ENCODE data around the gene MEF2D.

MEF2D gene

DNA sequence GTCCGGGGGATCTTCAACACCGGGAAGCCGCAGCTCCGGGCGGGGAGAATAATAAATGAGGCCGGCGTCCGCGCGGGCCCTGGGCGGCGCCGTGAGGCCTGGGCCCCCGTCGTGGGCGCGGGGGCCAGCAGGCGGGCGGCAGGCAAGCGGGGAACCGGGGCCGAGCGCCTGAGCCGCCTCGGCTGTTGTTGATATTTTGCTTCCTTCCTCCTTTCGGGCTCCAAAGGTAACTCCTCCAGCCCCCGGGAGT, at the start of gene MEF2D:
Gene MEF2D (minus strand): TSS at position 233 of the 250 bp plus-strand sequence. CDS start 17,483 bp downstream, outside the sequence.
- DNase-seq (ENCODE audit: low spot score), result no peak

DNA sequence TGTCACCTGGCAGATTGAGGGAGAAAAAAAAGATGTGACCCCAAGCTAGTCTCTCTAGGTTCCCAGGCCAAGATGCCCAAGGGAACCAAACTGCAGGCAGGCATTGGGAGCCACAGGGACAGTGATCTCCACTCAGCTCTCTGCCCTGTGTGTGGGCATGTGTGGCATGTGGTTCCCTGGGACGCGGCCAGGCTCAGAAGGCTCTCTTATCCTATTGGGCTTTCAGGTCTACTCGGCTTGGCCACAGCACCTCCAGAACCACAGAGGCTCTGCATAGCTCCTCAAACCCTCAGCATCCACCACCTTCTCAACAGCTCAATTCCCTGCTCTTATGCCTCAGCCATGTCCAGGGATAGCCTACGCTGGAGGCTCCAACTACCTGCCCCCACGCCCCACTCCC, 49.8 kb upstream of the MEF2D start:
- no peak for DNase-seq (ENCODE audit: low spot score)

DNA sequence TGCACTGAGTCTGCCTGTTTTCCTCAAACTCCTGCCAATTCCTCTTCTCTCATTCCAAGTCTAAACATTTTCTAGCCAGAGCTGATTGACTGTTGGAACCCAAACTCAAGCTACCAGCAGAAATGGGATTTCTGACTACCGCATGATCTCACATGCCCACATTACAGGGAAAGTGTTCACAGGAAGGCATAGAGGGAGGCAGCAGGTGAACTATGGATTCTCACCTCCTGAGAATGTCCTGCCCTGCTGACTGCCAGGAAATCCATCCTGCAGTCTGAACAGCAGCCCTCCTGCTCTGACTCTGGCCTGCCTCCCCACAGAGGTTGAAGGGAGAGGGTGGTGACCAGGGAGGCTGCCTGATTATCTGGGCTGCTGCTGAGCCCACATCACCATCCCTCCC, 49.3 kb upstream of the MEF2D start:
- no peak for DNase-seq (ENCODE audit: low spot score)

DNA sequence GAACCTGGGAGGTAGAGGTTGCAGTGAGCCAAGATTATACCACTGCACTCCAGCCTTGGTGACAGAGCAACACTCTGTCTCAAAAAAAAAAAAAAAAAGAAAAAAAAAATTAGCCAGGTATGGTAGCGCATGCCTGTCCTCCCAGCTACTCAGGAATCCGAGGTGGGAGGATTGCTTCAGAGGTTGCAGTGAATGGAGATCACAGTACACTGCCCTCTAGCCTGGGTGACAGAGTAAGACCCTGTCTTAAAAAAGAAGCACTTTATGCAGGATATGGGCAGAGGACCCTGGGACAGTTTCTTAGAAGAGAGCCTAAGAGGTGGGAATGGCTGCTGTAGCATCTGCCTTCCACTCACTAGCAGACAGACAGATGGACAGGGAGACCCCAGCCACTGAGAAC, 48.8 kb upstream of the MEF2D start:
- DNase-seq (ENCODE audit: low spot score), result no peak

DNA sequence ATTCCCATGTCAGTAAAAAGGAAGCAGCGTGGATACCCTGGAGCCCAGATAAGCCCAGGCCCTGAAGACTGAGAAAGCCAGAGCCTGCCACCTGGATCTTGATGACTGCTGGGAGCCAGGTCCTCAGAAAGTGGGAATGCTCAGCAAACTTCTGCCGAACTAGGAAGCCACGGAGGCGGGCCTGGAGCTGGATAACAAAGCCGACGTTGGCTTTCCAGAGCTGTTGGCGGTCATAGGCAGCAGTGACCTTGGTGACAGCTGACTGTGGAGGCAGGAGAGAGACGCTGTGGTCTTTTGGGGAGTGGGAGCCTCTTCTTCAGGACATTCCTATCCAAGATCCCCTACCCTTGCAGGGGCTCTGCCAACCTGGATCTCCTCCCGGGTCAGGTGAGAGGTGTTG, 47.4 kb upstream of the MEF2D start:
- DNase-seq (ENCODE audit: low spot score), result no peak

DNA sequence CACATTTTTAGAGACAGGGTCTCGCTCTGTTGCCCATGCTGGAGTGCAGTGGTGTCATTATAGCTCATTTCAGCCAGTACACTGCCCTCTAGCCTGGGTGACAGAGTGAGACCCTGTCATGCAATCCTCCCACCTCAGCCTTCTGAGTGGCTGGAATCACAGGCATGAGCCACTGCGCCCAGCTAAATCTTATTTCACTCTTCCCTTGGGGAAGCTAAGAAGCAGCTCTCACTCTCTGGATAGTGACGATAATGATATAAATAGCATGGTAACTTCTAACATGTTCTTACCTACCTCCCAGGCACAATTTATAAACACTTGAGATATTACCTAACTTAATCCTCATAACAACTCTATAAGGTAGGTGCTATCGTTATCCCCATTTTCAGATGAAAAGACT, 46.9 kb upstream of the MEF2D start:
- peak; percentile 37 for DNase-seq (ENCODE audit: low spot score)

DNA sequence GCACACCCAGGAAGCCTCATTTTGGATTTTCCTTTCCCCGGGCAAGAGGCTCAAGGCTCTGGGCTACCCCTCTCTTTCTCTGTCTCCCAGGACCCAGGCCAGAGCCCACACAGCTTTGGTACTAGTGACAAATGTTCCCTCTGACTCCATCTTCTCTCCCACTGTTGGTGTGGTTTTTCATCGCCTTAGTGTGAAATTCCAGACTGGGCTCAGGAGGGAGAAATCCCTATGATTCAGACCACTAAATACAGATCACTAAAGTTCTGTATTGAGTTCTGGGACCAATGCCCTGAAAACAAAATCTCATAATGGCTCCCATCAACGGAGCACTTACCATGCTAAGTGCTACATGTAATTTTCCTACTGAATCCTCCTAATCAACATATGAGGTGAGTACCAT, 45.7 kb upstream of the MEF2D start:
- DNase-seq (ENCODE audit: low spot score), result no peak

DNA sequence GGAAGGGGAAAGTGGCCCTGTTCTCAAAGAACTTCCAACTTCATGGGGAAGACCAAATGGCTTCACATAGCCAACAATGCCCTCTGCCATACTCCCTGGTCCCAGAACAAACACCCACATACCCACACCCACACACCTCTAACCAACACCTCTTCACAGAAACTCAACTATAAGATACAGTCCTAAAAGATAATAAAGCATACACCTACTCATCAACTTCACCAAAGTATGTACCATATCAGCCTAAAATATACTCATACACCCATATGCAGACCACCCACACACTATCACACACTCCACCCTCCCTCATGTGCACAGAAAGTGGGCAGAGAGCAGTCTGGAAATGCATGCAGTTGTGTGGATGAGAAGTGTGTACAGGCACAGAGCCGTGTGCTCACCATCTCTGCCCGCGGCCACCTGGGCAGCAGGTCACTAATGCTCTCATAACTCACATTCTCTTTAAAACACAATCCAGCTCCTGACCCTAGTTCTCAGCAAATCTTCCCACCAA, 44.1 kb upstream of the MEF2D start:
- no peak for DNase-seq (ENCODE audit: low spot score)

DNA sequence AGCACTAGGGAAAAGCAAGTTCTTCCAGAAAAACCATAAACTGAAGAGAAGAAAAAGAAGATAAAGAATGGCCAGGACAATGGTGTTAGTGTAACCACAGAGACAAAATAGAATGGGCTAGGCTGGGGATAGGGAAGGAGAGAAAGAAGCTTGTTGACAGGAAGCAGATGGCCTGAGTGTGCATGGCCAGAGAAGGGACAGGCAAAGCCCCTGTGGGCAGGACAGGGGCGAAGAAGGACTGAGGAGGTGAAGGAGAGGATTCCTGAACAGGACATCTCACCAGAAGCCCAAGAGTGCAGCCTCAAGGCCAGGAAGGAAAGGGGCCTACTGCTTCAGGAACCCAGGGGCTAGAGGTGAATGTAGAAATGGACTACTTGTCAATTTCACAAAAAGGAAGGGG, 42.5 kb upstream of the MEF2D start:
- no peak for DNase-seq (ENCODE audit: low spot score)

DNA sequence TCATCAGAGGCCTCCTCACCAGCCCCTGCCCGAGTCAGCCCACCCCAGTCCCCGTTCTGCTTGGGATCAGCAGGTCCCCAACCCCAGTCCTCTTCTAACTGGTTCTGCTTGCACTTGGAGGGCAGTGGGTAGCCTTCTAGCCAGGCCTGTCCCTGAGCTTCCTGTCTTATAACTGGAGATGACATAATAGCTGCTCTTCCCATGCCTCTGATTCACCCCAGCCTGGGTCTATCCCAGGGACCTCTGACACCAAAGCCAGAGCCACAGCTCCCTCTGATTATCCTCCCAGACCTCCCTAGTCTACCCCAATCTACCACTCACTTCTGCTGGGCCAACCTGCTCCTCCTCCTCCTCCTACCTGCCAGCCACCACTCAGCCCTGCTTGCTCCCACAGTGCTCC, 40.4 kb upstream of the MEF2D start:
- no peak for DNase-seq (ENCODE audit: low spot score)

DNA sequence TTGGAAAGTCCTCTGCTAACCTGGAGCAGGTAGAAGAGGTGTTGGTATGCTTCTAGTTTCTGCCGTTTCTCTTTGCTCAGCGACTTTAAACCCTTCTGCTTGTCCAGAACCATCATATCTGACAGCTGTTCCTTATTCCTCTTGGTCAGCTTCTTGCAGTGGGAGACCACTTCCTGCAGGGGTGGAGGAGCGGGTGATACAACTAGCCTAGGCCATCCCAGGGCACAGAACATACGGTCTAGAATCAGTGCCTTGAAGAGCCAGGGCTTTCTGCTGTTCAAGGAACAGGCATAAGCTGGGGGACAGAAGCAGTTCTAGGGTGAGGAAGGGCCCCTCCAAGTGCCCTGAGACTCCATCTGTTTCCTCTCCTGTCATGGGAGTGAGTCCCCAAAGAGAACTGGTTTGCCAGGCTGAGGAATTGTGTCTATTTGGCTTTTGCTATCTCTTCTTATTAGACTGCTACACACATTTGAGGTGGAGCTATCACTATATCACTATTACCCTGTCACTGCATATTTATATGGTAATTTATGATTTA, 39.3 kb upstream of the MEF2D start:
- DNase-seq (ENCODE audit: low spot score), result no peak

DNA sequence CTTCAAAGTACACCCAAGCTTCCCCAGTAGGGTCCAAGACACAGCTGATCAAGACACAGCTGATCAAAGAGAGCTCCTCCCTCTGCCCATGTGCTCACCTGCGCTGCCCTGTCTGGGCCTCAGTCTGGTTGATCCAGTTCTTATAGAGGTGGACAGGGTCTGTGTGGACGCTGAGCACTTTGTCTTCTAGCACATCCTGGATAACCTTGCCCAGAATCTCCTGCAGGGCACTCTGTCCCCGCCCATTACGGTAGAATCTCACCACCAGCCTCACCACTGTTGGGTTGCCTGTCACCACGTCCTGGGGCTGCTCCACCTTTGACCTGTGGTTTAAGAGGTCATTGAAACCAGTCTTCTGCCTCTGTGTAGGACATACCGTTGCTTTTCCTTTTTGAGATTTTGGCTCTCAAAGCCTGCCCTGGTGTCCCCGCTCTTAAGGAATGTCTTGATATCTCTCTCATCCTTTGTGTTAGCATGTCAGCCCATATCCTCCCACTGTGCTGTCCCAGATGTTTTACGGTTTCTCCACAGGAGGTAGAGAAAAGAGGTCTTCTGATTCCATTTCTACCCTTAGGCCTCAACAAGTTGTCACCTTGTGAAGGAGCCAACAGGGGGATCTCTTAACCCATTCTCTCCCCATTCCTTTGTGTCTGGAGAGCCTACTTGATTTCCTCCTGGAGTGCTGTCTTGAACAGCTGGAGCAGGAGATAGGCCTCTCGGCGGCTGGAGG, 38.3 kb upstream of the MEF2D start:
- no peak for DNase-seq (ENCODE audit: low spot score)

DNA sequence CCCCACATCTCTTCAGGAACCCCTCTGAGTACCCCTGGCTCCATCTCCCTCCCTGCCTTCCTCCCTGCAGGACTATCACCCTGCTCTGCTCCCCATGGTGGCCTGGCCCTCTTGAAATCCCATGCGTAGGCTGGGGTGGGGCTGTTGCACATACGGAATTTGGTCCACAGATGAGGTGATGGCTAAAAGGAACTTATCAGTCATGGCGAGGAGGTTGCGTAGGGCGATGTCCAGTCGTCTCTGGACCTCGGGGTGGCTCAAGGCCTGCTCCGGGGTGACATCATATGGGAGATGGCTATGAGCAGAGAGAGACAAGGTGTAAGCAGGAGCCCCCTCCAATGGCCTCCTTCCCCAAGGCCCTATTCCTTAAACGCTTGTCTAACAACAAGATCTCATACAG, 36.5 kb upstream of the MEF2D start:
- DNase-seq (ENCODE audit: low spot score), result no peak

DNA sequence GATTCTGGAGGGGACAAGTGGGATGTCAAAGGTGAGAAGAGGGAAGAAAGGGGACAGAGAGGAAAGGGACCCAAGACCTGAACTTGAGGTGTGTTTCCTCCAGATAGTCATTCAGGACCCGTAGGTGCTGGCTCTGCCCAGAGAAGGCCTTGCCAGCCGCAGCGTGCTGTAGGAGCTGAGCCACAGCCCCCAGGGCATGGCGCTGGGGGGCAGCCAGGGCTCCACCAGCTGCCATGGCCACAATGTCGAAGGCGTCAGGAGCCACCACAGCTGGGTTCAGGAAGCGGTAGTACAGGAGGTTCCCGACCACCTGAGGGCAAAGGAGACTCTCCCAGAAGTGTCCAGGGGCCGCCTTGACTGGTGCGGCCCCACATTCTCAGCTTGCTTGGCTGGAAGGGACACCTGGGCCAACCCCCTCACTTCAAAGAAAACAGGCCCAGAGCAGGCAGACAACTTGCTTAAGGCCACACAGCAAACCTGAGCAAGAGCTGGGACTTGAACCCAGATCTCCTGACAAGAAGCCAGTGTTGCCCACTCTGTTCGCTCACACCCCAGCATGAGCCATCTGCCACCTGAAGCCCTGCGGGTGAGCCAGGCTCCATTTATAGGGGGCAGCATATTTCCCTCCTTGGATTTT, 34.0 kb upstream of the MEF2D start:
- DNase-seq (ENCODE audit: low spot score), result no peak

DNA sequence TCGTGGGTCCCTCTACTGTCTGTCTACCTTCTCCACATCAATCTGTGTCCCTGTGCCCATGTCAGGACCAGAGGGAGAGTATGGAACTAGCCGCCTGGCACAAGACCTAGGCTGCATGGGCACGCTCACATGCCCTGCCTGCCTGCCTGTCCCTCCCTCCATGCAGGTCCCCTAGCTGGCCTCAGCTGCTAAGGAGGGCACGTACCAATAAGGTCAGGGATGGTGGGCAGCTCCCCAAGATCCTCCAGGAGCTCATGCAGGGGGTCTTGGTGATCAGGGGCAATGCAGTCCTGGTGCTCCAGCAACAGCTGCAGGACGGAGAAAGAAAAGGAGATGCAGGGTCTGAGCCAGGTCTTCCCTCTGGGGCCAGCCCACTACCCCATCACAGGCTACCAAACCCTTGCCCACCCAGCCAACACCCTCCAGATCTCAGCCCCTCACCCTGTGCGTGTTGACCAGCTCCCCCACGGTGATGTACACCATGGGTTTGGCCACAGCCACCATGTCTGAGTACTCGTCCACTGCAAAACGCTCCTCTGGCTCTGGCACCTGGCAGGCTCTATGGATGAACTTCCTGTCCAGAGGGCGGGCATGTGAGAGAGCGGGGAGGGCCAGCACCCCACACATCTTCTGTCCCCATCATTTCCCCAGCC, 33.1 kb upstream of the MEF2D start:
- no peak for DNase-seq (ENCODE audit: low spot score)

DNA sequence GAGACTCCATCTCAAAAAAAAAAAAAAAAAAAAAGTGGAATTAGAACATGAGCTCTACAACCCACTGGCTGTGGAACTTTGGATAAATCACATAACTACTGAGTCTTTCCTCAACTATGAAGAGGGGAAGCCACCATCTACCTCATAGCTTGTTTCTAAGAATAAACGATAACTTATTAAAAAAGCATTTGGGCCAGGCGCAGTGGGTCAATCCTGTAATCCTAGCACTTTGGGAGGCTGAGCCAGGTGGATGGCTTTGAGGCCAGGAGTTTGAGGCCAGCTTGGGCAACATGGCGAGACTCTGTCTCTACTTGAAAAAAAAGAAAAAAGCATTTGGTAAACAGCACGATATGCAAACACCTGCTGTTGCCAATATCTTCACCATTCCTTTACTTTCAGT, 31.8 kb upstream of the MEF2D start:
- DNase-seq (ENCODE audit: low spot score), result no peak

DNA sequence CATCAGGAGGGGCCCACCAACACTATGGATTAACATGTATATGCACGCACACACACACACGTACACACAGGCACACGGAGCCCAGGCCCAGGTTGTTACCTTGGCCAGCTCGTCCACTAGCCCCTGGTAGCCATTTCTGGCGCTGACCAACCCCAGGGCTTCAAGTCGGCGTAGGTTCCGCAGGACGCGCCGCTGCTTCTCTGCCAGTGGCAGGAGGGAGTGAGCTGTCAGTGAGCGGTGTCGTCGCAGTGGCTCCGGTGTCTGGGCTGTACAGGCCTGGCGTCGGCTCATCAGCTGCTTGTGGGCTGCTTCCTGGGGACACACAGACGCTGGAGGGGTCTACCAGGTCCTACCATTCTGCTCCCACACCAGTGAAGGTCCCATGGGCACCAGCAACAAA, 29.4 kb upstream of the MEF2D start:
- DNase-seq (ENCODE audit: low spot score), result no peak

DNA sequence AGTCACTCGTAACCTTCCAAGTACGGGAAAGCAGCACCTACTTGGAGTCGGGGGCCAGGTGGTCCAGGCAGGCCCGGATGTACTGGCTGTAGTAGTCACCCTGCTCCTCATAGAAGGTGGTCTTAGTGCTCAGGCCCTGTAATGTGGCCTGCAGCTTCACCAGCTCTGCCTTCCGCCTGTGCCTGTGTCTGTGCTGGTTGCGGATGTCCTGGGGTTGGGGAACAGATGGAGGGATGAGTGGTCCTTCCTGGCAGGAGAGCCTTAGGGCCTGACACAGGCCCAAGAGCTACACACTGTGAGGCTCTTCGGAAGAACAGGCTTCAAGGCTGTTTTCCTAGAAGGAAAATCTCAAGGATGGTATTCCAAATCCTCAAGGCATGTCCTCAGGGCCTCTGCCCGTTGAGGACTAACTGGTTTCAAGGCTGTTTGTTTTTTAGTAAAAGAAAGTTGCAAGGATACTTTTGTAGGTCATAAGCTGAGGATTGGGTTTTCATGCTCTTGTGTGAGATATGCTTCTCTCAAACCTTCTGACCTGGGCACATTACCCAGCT, 28.4 kb upstream of the MEF2D start:
- DNase-seq (ENCODE audit: low spot score), result no peak

DNA sequence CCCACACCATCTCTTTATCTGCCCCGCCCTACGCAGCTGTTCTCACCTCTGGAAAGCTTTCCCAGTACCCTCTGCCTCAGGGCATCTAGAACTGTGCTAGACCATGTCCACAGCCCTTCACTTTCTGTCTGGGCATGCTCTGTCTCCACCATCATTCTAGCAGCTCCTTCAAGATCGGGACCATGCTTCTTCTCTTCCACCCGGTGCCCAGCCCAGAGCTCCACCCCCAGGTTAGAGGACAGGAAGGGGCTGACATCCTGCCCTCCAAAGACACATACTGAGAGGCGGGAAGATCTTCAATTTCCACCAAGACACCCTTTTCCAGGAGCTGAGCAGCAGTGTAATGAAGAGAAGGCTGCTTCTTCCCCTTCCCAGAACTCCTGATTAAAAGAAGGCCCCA, 27.7 kb upstream of the MEF2D start:
- no peak for DNase-seq (ENCODE audit: low spot score)

DNA sequence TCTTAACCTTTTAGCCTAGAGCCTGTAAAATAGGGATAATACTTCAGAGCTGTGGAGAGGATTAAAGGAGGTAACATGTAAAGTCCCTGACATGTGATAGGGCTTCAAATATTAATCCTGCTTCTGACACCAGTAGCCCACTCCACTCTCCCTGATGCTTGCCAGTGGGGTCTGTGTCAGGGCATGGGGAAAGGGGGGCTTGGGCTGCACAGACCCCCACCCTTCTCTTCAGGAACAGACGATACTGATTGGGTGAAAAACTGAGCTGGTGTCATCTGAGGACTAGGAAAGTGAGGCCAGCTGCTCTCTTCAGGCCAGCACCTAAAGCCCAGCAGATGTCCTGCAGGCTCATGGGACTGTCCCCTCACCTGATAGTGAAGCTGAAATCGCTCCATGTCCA, 27.0 kb upstream of the MEF2D start:
- no peak for DNase-seq (ENCODE audit: low spot score)

DNA sequence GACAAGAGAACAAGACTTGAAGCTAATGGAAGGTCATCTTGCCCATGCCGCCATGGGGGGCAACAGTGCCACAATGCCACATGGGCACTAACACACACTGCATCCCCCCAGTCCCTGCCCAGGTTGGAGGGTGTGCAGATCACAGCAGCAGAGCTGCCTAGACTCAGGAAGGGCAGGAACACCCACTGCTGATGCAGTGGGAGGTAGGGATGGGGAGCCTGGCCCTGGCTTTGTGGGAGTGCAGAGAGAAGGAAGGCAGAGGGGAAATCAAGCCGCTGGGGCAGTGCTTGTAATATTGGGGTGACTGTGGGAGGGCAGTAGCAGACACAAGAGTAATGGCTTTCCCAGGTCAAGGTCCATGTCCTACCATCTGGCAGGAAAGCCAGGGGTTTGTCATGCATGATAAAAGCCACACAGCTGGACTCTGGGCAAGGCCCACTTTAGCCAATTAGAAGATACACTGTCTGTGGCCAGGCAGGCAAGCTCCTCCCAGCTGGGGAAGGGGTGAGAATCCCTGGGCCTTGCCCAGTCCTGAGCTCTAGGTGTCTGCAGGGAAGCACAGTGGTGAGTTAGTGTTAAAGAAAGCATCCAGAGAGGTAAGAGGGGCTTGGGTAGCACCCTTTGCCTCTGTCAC, 25.4 kb upstream of the MEF2D start:
- no peak for DNase-seq (ENCODE audit: low spot score)

DNA sequence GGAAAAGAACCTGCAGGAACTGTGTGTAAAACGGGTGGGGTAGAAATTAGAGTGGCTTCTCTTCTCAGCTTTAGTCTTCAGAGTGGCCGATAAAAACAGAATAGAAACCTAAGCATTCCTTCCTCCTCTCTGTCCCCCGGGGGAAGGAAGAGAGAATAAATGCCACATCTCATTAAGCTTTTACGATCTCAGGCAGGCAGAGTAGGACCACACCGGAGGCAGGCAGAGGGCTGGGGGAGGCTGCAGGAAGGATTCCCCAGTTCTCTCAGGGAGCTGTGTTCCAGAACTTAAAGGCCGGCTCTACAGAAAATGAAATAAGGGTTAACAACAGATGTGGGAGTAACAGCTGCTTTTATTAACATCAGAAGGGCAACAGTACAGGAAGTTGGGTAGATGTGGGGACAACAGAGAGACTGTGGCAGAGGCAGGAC, 24.5 kb upstream of the MEF2D start:
- peak; percentile 62 for DNase-seq (ENCODE audit: low spot score)

DNA sequence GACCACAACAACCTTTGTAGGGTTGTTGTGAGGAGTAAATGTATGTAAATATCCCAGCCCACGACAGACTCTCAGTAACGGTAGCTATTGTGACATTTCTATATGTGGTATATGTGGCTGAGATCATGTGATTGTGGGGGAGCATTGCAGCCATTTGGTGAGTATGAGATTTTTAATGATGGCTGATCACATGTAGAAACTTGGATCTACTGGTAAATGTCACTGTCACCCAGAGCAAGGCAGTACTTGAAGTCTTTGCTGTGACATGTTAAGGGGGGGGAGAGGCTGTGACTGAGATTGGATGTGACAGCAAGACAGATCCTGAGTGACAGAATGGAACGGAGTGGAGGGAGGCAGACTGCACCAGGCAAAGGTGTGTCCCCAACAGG, 23.9 kb upstream of the MEF2D start:
- DNase-seq (ENCODE audit: low spot score), result peak; percentile 86
